GM19452 (cell line): ENCODE results near the gene TMEM218.
"Not testable (repeated sequence)": the region's sequence is repeated elsewhere in the genome, so short reads cannot be mapped to it uniquely, and the experiment has no call there.

ENCODE experiments used
- ATAC-seq: cut with Tn5 transposase; IDR thresholded peaks from one replicate; pipeline ENCODE4 v1.9.1; 2021; ENCODE audit not compliant: unreplicated experiment

The TMEM218 gene

GRCh38 chr11:125057693-125058016 lies 53.8 kb downstream of the TMEM218 start:
- ATAC-seq: no peak

DNA sequence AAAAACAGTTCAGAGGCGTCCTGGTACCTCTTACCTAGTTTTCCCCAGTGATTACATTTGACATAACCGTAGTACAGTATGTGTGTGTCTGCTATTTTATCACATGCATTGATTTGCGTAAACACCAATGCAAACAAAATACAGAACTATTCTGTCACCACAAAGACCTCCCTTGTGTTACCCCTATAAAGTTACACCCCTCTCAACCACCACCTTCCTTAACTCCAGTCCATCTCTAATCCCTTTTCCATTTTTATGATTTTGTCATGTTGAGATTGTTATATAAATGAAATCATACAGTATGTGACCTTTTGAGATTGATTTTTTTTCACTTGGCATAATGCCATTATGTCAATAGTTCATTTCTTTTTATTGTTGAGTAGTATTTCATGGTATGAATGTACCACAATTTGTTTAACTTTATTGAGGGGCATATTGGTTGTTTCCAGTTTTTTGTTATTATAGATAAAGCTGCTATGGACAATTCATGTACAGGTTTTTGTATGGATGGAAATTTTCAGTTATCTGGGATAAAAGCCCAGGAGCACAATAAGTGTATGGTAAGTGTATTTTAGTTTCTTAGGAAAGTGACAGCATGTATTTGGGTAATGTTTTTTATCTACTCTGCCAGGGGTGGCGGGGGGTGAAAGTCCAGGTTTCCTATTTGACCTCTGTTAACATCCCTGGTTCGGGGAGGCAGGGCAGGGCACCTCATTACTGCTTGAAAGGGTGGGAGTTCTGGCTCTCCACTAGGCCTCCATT lies 54.3 kb downstream of the TMEM218 start:
- no peak for ATAC-seq

DNA sequence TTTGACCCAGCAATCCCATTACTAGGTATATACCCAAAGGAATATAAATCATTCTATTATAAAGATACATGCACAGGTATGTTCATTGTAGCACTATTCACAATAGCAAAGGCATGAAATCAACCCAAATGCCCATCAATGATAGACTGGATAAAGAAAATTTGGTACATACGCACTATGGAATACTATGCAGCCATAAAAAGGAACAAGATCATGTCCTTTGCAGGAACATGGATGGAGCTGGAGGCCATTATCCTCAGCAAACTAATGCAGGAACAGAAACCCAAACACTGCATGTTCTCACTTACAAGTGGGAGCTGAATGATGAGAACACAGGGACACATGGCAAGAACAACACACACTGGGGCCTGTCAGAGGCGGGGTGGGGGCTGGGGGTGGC lies 55.3 kb downstream of the TMEM218 start:
- ATAC-seq: not testable (repeated sequence)

GRCh38 chr11:125055107-125055715 lies 56.2 kb downstream of the TMEM218 start:
- no peak for ATAC-seq

GRCh38 chr11:125053167-125053566 lies 58.3 kb downstream of the TMEM218 start:
- no peak for ATAC-seq

- no peak for ATAC-seq
These were observed 59.4 kb downstream of the TMEM218 start for GRCh38 chr11:125052047-125052446.

DNA sequence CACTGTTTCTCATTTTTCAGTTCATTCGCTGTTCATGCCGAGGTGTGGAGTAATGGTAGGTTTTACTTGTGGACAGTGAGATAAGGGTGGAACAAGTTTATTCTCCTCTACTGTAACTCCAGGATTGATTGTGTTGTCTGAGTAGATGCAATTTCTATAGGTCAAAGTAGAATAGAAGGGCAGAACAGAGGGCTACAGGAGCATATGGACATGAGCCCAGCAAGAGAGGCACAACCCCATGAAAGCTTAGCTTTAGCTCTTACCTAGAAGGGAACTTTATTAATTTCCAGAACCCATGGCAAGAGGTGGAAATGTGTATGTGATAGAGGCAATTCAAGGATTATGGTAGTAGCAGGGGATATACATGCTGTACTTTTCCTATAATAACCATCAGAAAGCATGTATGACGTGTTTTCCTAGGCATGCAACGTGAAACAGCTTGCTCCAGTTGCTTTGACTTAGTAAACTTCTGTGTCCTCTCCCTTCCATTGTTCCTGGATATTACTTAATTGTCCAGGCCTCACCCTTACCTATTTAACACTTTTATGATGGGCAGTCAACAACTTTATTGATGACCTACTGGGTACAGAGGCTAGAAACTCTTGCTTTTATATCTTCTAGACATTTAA lies 62.1 kb downstream of the TMEM218 start:
- ATAC-seq: no peak
